Measurements from ENCODE around the gene PIK3R5.

DNA sequence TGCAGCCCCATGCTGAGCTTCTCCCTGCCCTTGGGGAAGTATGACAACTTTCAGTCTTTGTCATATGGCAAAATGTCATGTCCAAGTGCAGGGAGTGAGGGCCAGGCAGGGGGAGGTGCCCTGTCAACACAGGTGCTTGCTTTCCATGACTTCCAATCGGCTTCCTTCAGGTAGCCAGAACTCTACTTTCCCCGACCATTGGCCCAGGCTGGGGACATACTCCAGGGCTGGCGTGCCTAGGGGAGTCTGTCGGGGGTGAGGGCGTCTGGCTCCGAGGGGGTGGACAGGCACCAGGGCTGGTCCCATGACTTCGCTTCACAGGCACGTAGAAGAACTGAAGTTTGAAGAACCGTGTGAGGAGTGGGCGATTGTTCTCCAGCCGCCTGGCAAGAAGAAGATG lies 78.2 kb downstream of the PIK3R5 start:
- no peak for TF ChIP-seq EZH2 (IDR thresholded peaks at IDR 0.05; ENCODE audit: low read length)
- TF ChIP-seq, protein P1, sequence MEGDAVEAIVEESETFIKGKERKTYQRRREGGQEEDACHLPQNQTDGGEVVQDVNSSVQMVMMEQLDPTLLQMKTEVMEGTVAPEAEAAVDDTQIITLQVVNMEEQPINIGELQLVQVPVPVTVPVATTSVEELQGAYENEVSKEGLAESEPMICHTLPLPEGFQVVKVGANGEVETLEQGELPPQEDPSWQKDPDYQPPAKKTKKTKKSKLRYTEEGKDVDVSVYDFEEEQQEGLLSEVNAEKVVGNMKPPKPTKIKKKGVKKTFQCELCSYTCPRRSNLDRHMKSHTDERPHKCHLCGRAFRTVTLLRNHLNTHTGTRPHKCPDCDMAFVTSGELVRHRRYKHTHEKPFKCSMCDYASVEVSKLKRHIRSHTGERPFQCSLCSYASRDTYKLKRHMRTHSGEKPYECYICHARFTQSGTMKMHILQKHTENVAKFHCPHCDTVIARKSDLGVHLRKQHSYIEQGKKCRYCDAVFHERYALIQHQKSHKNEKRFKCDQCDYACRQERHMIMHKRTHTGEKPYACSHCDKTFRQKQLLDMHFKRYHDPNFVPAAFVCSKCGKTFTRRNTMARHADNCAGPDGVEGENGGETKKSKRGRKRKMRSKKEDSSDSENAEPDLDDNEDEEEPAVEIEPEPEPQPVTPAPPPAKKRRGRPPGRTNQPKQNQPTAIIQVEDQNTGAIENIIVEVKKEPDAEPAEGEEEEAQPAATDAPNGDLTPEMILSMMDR (optimal IDR thresholded peaks at IDR 0.05 in 1 of 3, IDR thresholded peaks at IDR 0.05 in 1 of 3, conservative IDR thresholded peaks at IDR 0.05 in 1 of 3; ENCODE audit: extremely low read depth in 1 of 3, insufficient read depth in 2 of 3, low read length in 3 of 3), result no peak
